Adrenal gland (tissue), 12 donors: ENCODE results near the gene CALHM5. TPM values are rescaled to one million over a fixed set of nuclear protein-coding genes. Genes with fewer than 3 reads are reported as not detected.

ENCODE experiments used
- DNase-seq, 7 donors: peaks; one replicate each; pipeline ENCODE4 v3.0.0-alpha.2; 2019 to 2020
- H3K27ac ChIP-seq, 5 donors: fragments of 200-600 bp; sonication (generic) in 4 of 5; 1 replicate in 3 of 5; 2 replicates in 2 of 5; pipeline versions ENCODE4 v1.5.1 to v1.8.0; 2016 to 2020; ENCODE audit warnings: mild to moderate bottlenecking in 1 of 5
- H3K27me3 ChIP-seq: fragments of 200-600 bp; 2 replicates; pipeline ENCODE4 v1.8.0; 2021
- H3K36me3 ChIP-seq, 2 donors: fragments of 200-600 bp; replicated peaks in 1 of 2; 1 replicate in 1 of 2; 2 replicates in 1 of 2; pipeline versions ENCODE4 v1.5.1 to v1.8.0; 2018 to 2022
- H3K4me1 ChIP-seq, 2 donors: fragments of 200-600 bp; replicated peaks in 1 of 2; 1 replicate in 1 of 2; 2 replicates in 1 of 2; pipeline versions ENCODE4 v1.5.1 to v1.8.0; 2018 to 2021
- H3K4me3 ChIP-seq, 4 donors: fragments of 200-600 bp; sonication (generic) in 3 of 4; one replicate each; pipeline ENCODE4 v1.5.1; 2016 to 2018
- H3K9me3 ChIP-seq, 3 donors: fragments of 200-600 bp; sonication (generic) in 1 of 3; replicated peaks in 1 of 3; 1 replicate in 2 of 3; 2 replicates in 1 of 3; pipeline versions ENCODE4 v1.5.1 to v1.8.0; 2016 to 2021
- POLR2A ChIP-seq, 2 donors: fragments of 450-650 bp; IDR thresholded peaks; one replicate each; pipeline ENCODE4 v1.6.1; 2017; ENCODE audit warnings: antibody characterized with exemption in 2 of 2, mild to moderate bottlenecking in 2 of 2, moderate library complexity in 1 of 2
- WGBS, 4 donors: extraction: QIAGEN DNeasy Blood & Tissue Kit in 2 of 4; methylation state at CpG; one replicate each; pipeline versions ENCODE4 v1.1.5 to v1.1.7; 2013 to 2017; 5-methylcytosine and 5-hydroxymethylcytosine counted together
- intact Hi-C, 2 donors: fragments of 100-400 bp; cut with DNase I; formaldehyde crosslinking; loops; one replicate each; pipeline versions ENCODE4 v1.14.1 to v1.15.0; 2022 to 2023
- polyA plus RNA-seq, 3 donors: library from polyadenylated mRNA; stranded (reverse); fragments of 200-250 nt in 2 of 3; fragments of 350-450 nt in 1 of 3; fragmentation: Illumina TruSeq in 1 of 3; extraction: RNeasy Lipid Tissue Mini Kit (QIAGEN cat#74804) in 1 of 3; gene quantifications; one replicate each; pipeline ENCODE4 v1.2.3, GENCODE V29; 2013 to 2014
- total RNA-seq, 9 donors: library from RNA; depleted of rRNA in 4 of 9; stranded (reverse); fragments of >200 nt in 4 of 9; fragments of 120-200 nt in 1 of 9; fragmentation: NEBNext Ultra II Directional in 1 of 9; extraction: Animal tissue kit (Norgen Biotek cat#: 25700) in 1 of 9; gene quantifications; one replicate each; pipeline versions ENCODE4 v1.1.0 to v1.2.4, GENCODE V29; 2013 to 2023
- TF ChIP-seq, protein P1 (sequence below), 6 experiments: fragments of 450-650 bp in 4 of 6; fragments of 200-600 bp in 2 of 6; sonication (generic) in 1 of 6; IDR thresholded peaks; 1 replicate in 5 of 6; 2 replicates in 1 of 6; pipeline versions ENCODE4 v1.5.1 to v1.8.0; 2016 to 2021; ENCODE audit warnings: antibody characterized with exemption in 6 of 6, mild to moderate bottlenecking in 2 of 6, moderate library complexity in 1 of 6
- donor health status: healthy with polysubstance abuse.
- donor health status: Bipolar disorder and iron deficiency.
- donor health status: DM: yes; HTN: yes; CAD: no.
- donor health status: DM: no; HTN: no; CAD: no.
- donor health status: DM: no; HTN: no; CAD: no.
- donor health status: DM: yes; HTN: yes; CAD: no.

The CALHM5 gene
- total and polyA plus RNA-seq, 12 donors: 0.32 to 2.2 (median 0.95) TPM

GRCh38 chr6:116465246-116465645, 46.2 kb upstream of the CALHM5 start:
- peak in 6 of 7 donors; percentile 20 to 64 (median 36) for DNase-seq
- Histone ChIP-seq H3K4me1 (peaks cover 7 to 9% of the 10 kb centered on the region in 2 donors), H3K27ac (peak overlapping the region in 2 of 5 donors; percentile 18 to 40), H3K36me3 (no peaks in the 10 kb centered on the region), H3K9me3 (no peaks in the 10 kb centered on the region), H3K27me3 (no peaks in the 10 kb centered on the region), H3K4me3 (no peak overlapping the region)
- intact Hi-C loops: no loop called here
- 54 to 67% (median 61%) methylated on average over 5 of the region's 5 CpGs for WGBS, 4 donors
- no peak for TF ChIP-seq POLR2A (IDR thresholded peaks at IDR 0.05)
- TF ChIP-seq, protein P1, sequence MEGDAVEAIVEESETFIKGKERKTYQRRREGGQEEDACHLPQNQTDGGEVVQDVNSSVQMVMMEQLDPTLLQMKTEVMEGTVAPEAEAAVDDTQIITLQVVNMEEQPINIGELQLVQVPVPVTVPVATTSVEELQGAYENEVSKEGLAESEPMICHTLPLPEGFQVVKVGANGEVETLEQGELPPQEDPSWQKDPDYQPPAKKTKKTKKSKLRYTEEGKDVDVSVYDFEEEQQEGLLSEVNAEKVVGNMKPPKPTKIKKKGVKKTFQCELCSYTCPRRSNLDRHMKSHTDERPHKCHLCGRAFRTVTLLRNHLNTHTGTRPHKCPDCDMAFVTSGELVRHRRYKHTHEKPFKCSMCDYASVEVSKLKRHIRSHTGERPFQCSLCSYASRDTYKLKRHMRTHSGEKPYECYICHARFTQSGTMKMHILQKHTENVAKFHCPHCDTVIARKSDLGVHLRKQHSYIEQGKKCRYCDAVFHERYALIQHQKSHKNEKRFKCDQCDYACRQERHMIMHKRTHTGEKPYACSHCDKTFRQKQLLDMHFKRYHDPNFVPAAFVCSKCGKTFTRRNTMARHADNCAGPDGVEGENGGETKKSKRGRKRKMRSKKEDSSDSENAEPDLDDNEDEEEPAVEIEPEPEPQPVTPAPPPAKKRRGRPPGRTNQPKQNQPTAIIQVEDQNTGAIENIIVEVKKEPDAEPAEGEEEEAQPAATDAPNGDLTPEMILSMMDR (IDR thresholded peaks at IDR 0.05): no peak

- no peak for DNase-seq
- peaks cover 2 to 5% of the 10 kb centered on the region in 2 donors for H3K4me1 ChIP-seq
- intact Hi-C loops: no loop called here
- WGBS, 4 donors: 92 to 100% (median 97%) methylated on average over 1 of the region's 1 CpG
- no peaks in the 10 kb centered on the region for H3K27me3 ChIP-seq
- H3K4me3 ChIP-seq: no peak overlapping the region
- no peak for TF ChIP-seq POLR2A (IDR thresholded peaks at IDR 0.05)
- TF ChIP-seq, protein P1 (IDR thresholded peaks at IDR 0.05): no peak
- no peaks in the 10 kb centered on the region for H3K36me3 ChIP-seq
- no peaks in the 10 kb centered on the region for H3K9me3 ChIP-seq
- H3K27ac ChIP-seq: no peak overlapping the region
Observed at GRCh38 chr6:116467096-116467495, 44.3 kb upstream of the CALHM5 start.

DNA sequence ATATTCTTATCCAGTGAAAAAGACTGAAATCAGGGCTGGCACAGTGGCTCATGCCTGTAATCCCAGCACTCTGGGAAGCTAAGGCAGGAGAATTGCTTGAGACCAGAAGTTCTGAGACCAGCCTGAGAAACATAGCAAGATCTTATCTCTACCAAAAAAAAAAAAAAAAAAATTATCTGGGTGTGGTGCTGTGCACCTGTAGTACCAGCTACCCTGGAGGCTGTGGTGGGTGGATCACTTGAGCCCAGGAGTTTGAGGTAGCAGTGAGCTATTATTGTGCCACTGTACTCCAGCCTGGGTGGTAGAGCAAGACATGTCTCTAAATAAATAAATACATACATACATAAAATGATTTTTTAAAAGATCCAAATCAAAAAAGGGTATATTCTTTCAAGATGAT, 43.9 kb upstream of the CALHM5 start:
- Histone ChIP-seq H3K36me3 (no peaks in the 10 kb centered on the region), H3K9me3 (no peaks in the 10 kb centered on the region), H3K4me3 (no peak overlapping the region), H3K27me3 (no peaks in the 10 kb centered on the region), H3K4me1 (peaks cover 0 to 1% of the 10 kb centered on the region in 2 donors), H3K27ac (no peak overlapping the region)
- no peak for DNase-seq
- intact Hi-C loops: no loop called here
- TF ChIP-seq POLR2A (IDR thresholded peaks at IDR 0.05): no peak
- TF ChIP-seq, protein P1 (IDR thresholded peaks at IDR 0.05): no peak

DNA sequence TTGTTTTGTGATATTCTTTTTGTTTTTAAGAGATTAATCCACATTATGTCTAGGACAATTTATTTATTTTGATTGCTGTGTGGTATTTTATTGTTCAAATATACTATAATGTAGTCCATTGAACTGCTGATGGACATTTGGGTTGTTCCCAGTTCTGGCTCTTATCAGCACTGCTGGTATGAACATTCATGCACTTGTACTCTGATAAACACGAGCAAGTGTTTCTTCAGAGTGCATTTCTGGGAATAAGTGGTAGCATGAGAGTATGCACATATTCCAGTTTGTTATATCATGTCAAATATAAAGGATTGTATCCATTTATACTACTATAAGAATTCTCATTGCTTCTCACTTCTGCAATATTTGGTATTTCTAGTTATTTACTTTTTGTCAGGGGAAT, 43.1 kb upstream of the CALHM5 start:
- intact Hi-C loops: no loop called here
- 65 to 77% (median 76%) methylated on average over 1 of the region's 1 CpG for whole genome bisulfite sequencing, 4 donors
- no peak for DNase-seq
- no peaks in the 10 kb centered on the region for H3K27me3 ChIP-seq
- H3K27ac ChIP-seq: no peak overlapping the region
- no peaks in the 10 kb centered on the region for H3K36me3 ChIP-seq
- H3K9me3 ChIP-seq: no peaks in the 10 kb centered on the region
- TF ChIP-seq POLR2A (IDR thresholded peaks at IDR 0.05): no peak
- TF ChIP-seq, protein P1 (IDR thresholded peaks at IDR 0.05): no peak
- no peak overlapping the region for H3K4me3 ChIP-seq
- no peaks in the 10 kb centered on the region for H3K4me1 ChIP-seq
